HG02840 (cell line): Measurements from ENCODE around the gene SLC39A1.
A peak's percentile ranks its signal among the peaks of the same experiment; 100 is the strongest.

Experiments used
- ATAC-seq: cut with Tn5 transposase; IDR thresholded peaks from one replicate; pipeline ENCODE4 v1.9.1; 2021; ENCODE audit warnings: mild to moderate bottlenecking, moderate library complexity, moderate number of reproducible peaks; ENCODE audit not compliant: unreplicated experiment, low FRiP score

The SLC39A1 gene

DNA sequence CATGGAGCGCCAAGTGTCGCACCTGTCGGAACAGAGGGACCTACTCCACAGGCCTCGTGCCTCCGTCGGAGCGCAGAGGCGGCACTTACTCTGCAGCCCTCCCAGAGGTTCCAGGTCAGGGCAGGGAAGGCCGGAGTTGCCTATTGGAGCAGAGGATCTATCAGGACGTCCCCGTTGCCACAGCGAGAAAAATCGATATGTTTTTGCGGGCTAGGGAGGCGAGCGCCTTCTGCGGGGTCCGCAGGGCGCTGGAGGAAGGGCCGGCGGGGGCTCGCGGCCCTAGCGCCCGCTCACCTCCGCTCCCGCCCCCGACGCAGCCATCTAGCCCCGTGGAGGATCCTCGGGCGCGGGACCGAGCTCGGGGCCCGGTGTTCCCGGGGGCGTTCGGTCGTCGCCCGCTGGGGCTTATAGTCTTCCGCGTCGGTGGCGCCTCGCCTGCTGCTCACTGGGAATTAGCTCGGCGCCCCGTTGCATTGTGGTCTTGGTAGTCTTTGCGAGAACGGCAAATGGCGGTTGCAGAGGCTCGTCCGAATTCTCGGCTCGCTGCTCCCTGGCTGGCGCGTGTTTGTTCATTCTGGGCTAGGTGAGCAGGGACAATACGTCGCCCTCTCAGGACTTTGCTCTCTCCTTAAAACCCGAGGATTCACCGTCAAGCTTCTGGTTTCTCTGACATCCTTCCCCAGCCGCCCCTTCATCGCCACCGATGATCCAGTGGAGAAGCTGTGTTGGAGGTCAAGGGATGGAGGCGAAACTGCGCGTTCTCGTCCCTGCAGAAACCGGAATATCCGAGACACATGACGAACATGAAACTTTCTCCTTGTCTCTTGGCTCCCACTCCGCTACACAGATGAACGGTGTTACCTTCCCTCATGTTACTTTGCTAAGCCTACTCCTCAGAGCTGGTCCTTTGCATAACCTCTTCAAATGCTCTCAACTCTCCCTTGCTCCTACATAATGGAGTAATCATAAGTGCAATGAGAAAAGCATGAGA lies 14.2 kb upstream of the SLC39A1 start, which contains the start of gene JTB:
JTB (minus strand) TSS at position 425 of the 991 bp plus-strand sequence; CDS start at position 3, 422 bp downstream.
- ATAC-seq = no peak

- ATAC-seq = no peak
Measured at GRCh38 chr1:153976819-153977249, 13.5 kb upstream of the SLC39A1 start.

GRCh38 chr1:153973525-153973924 lies 10.2 kb upstream of the SLC39A1 start:
- ATAC-seq = no peak

GRCh38 chr1:153973071-153973470 lies 9.7 kb upstream of the SLC39A1 start:
- ATAC-seq = no peak

GRCh38 chr1:153970346-153970745 lies 7.0 kb upstream of the SLC39A1 start:
- ATAC-seq = no peak

GRCh38 chr1:153968972-153969371 lies 5.6 kb upstream of the SLC39A1 start:
- no peak for ATAC-seq

GRCh38 chr1:153968408-153968807 lies 5.1 kb upstream of the SLC39A1 start:
- ATAC-seq = no peak

DNA sequence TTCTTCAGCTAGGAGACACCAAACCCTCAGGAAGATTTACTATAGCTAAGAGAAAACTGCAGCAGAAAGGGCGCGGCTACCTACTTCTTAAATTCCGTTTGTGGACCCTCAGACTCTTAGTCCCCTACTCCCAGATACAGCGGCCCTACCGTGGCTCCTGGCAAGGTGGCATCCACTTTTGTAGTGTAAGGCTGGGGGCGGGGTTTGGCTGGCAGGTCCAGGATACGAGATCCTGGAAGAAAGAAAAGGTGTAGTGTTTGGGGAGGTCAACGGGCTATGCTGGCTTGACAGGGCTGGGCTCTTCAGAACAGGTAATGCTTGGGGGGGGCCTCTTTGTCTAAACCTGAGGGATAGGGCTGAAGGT lies 4.6 kb upstream of the SLC39A1 start:
- ATAC-seq = no peak

- ATAC-seq = peak; percentile 73
Measured at GRCh38 chr1:153967107-153967999, 4.0 kb upstream of the SLC39A1 start, which contains the start of gene CREB3L4. Gene CREB3L4 (plus strand): TSS chr1:153967902. CDS start chr1:153968526, 624 bp downstream.

- ATAC-seq = no peak
Measured at GRCh38 chr1:153963850-153964331, 554 bp upstream of the SLC39A1 start.

DNA sequence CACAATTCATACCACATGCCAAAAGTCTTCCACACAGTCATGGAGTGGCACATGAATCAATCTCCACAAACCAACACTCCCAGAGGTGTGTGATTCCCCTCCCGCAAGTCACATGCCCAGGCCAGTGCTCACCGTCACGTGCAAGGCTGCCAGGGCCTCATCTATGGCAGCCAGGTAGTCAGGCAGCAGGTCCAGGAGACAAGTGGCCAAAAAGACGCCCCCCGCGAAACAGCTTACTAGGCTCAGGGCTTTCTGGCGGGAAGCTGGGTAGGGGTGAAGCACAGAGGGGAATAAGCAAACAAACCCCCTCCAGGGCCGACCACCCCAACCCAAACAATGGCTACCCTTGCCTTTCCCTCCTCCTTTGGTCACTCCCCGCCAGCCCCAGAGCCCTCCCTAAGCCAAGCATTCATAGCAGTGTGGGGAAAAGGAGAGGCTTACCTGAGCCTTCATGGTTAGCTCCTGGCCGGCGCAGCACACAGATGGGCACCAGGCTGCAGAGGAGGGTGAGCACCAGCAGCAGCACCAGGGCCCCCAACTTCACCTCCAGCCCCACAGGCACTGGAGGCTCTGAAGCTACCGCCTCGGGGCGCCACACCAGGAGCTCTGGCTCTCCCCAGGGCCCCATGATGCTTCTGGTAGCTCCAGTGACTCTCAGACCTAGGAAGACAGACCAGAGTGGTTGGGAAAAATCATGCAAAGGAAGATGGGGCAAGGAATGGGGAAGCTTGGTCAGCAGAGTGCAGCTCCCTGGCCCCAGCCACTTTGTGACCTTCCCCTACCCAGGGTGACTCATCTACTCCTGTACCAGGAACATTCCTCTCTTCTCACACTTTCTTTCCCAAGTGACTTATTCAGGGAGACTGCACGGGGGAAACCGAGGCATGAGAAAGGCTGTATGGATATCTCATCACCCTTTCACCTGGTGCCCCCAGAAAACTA lies 978 bp downstream of the SLC39A1 start:
- ATAC-seq = no peak

DNA sequence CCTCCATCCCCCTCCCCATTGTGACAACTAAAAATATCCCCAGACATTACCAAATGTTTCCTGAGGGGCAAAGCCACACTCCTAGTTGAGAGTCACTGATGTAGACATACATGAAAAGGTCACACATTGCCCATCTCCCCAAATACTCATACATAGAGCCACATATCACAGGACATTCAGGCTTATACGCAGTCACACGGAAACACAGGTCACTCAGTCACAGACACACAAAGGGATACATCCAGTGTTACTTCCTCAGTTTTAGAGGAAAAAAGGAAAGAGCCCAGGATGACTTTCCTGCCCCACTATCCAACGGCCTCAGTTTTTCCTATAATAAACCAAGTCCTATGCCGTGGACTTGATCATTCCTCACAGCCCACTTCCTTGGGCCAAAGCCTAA lies 1.9 kb downstream of the SLC39A1 start:
- ATAC-seq = no peak

DNA sequence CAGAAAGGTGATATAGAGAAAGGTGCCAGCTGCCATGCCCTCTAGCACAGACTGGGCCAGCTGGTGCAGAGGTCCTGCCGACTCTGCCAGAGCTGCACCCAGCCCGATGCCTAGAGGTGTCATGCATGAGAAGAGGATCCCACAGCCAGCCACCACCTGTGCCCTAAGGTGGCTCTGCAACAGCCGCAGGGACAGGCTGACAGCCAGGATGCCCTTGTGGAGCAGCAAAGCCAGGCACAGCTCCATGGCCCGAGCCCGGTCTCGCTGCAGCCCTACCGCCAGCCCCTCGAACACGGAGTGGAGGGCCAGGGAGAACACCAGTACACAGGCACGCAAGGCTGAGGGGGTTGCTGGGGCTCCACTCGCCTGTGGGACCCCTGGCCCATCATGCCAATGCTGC lies 3.1 kb downstream of the SLC39A1 start:
- no peak for ATAC-seq

DNA sequence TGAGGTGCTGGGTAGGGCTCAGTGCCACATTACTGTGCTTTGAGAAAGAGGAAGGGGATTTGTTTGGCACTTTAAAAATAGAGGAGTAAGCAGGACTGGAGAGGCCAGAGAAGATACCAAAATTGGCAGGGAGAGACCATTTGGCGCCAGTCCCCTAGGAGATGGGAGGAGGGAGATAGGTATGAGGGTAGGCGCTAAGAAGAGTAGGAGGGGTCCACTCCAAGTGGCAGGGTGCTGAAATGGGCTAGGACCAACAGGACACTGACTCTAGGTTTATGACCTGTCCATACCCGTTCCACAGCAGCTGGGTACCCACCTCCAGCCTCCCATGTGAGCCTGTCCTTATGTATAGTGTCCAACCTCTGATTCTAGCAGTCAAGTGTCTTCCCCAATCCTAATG lies 3.9 kb downstream of the SLC39A1 start:
- no peak for ATAC-seq

- ATAC-seq = no peak
Measured at GRCh38 chr1:153958961-153959260, 4.4 kb downstream of the SLC39A1 start.

GRCh38 chr1:153958111-153958960 lies 5.0 kb downstream of the SLC39A1 start, which contains the start of gene CRTC2:
Gene CRTC2 (minus strand): TSS chr1:153958612. CDS start chr1:153958497, 115 bp downstream.
- ATAC-seq = peak; percentile 59

- peak; percentile 21 for ATAC-seq
Measured at GRCh38 chr1:153957744-153958110, 5.6 kb downstream of the SLC39A1 start.

GRCh38 chr1:153956997-153957715 lies 6.2 kb downstream of the SLC39A1 start:
- ATAC-seq = no peak
